B cell (primary cell): ENCODE data around the gene CEACAM20. TPM values are rescaled to one million over a fixed set of nuclear protein-coding genes. Genes with fewer than 3 reads are reported as not detected.

Experiments used
- ATAC-seq: fragments of 200-7000 bp; cut with Tn5 transposase; one replicate; pipeline ENCODE4 v1.10.0; 2021; ENCODE audit warnings: low read depth, mild to moderate bottlenecking, moderate number of reproducible peaks, moderate library complexity
- CTCF ChIA-PET: fragments of 350-600 bp; sonication (Branson Sonifier 250); formaldehyde crosslinking; loops from one replicate; lab custom pipeline; 2021; ENCODE audit warnings: antibody characterized with exemption, inconsistent platforms; lab: Charles Lee
- POLR2A ChIA-PET: fragments of 350-600 bp; sonication (Branson Sonifier 250); formaldehyde crosslinking; loops from one replicate; lab custom pipeline; 2021; ENCODE audit warnings: antibody characterized with exemption; lab: Charles Lee
- DNase-seq: peaks from one replicate; pipeline ENCODE4 v3.0.0; 2013
- H2AFZ ChIP-seq: 2 replicates; pipeline ENCODE4 v1.6.1; 2012; ENCODE audit warnings: mild to moderate bottlenecking, low read depth, low read length; ENCODE audit not compliant: insufficient read depth, poor library complexity, severe bottlenecking
- H3K27ac ChIP-seq, 2 donors: 1 replicate in 1 of 2; 2 replicates in 1 of 2; pipeline ENCODE4 v1.5.1; 2012 to 2013; ENCODE audit warnings: low read length in 2 of 2, mild to moderate bottlenecking in 2 of 2, moderate library complexity in 1 of 2
- H3K27me3 ChIP-seq, 4 experiments: fragments of 200-600 bp in 1 of 4; sonication (generic) in 1 of 4; replicated peaks in 1 of 4; 1 replicate in 2 of 4; 2 replicates in 2 of 4; pipeline versions ENCODE4 v1.6.1 to v1.7.0; 2013 to 2016; ENCODE audit warnings: low read length in 3 of 4, mild to moderate bottlenecking in 2 of 4, mixed read lengths in 1 of 4, moderate library complexity in 1 of 4; ENCODE audit not compliant: insufficient read depth in 4 of 4, control insufficient read depth in 3 of 4; ENCODE audit errors: control extremely low read depth in 1 of 4
- H3K36me3 ChIP-seq, 2 experiments: replicated peaks in 1 of 2; 1 replicate in 1 of 2; 2 replicates in 1 of 2; pipeline versions ENCODE4 v1.6.1 to v1.7.1; 2013; ENCODE audit warnings: low read length in 1 of 2; ENCODE audit not compliant: insufficient read depth in 2 of 2, control insufficient read depth in 1 of 2; ENCODE audit errors: control extremely low read depth in 1 of 2, extremely low read depth in 1 of 2
- H3K4me1 ChIP-seq, 2 donors: fragments of 200-600 bp in 1 of 2; sonication (generic) in 1 of 2; 1 replicate in 1 of 2; 2 replicates in 1 of 2; pipeline versions ENCODE4 v1.5.1 to v1.6.1; 2013 to 2017; ENCODE audit warnings: low read length in 2 of 2; ENCODE audit not compliant: control insufficient read depth in 2 of 2, insufficient read depth in 2 of 2
- H3K4me2 ChIP-seq: replicated peaks from 2 replicates; pipeline ENCODE3; 2012; ENCODE audit warnings: mild to moderate bottlenecking, low read depth, low read length; ENCODE audit not compliant: poor library complexity, severe bottlenecking
- H3K4me3 ChIP-seq, 5 experiments: fragments of 200-600 bp in 1 of 5; sonication (generic) in 1 of 5; 1 replicate in 3 of 5; 2 replicates in 2 of 5; pipeline versions ENCODE4 v1.5.1 to v1.7.0; 2011 to 2016; ENCODE audit warnings: low read length in 4 of 5, mild to moderate bottlenecking in 4 of 5, low read depth in 2 of 5, control low read depth in 1 of 5, moderate library complexity in 1 of 5; ENCODE audit not compliant: insufficient read depth in 1 of 5; ENCODE audit errors: control extremely low read depth in 1 of 5, extremely low read depth in 1 of 5
- H3K79me2 ChIP-seq: fragments of 200-600 bp; sonication (generic); one replicate; pipeline ENCODE4 v1.6.0; 2016; ENCODE audit warnings: low read length; ENCODE audit not compliant: control insufficient read depth, insufficient read depth
- H3K9ac ChIP-seq: fragments of 200-600 bp; sonication (generic); 2 replicates; pipeline ENCODE4 v1.6.1; 2017; ENCODE audit warnings: mild to moderate bottlenecking, low read length, moderate library complexity
- H3K9me3 ChIP-seq, 3 donors: one replicate each; pipeline versions ENCODE4 v1.6.1 to v1.7.1; 2013; ENCODE audit warnings: low read length in 2 of 3; ENCODE audit not compliant: control insufficient read depth in 2 of 3, insufficient read depth in 1 of 3; ENCODE audit errors: control extremely low read depth in 1 of 3
- H4K20me1 ChIP-seq: 2 replicates; pipeline ENCODE4 v1.6.0; 2012; ENCODE audit warnings: mild to moderate bottlenecking, low read length; ENCODE audit not compliant: insufficient read depth, control insufficient read depth, poor library complexity, severe bottlenecking
- H3K27ac Mint-ChIP-seq: one replicate; pipeline ENCODE4 v1.8.0; 2021; ENCODE audit warnings: mixed read lengths
- H3K27me3 Mint-ChIP-seq: one replicate; pipeline ENCODE4 v1.8.0; 2021; ENCODE audit warnings: mixed read lengths
- H3K4me1 Mint-ChIP-seq: one replicate; pipeline ENCODE4 v1.8.0; 2021; ENCODE audit warnings: mixed read lengths
- H3K4me3 Mint-ChIP-seq: one replicate; pipeline ENCODE4 v1.8.0; 2021; ENCODE audit warnings: mixed read lengths
- H3K9me3 Mint-ChIP-seq: one replicate; pipeline ENCODE4 v1.8.0; 2022; ENCODE audit warnings: mixed read lengths; ENCODE audit not compliant: insufficient read depth
- CTCF ChIP-seq: fragments of 200-600 bp; IDR thresholded peaks from one replicate; pipeline ENCODE4 v1.8.0; 2022; ENCODE audit warnings: antibody characterized with exemption, mild to moderate bottlenecking
- EZH2 ChIP-seq: IDR thresholded peaks from 2 replicates; pipeline ENCODE4 v1.6.1; 2012; ENCODE audit warnings: borderline replicate concordance, low read depth, mild to moderate bottlenecking, moderate library complexity, low read length; ENCODE audit not compliant: insufficient read depth, poor library complexity, severe bottlenecking
- WGBS: methylation state at CpG from one replicate; pipeline ENCODE4 v1.1.5; 2013; ENCODE audit warnings: missing lambda C conversion rate; ENCODE audit not compliant: insufficient coverage; 5-methylcytosine and 5-hydroxymethylcytosine counted together
- intact Hi-C: fragments of 100-400 bp; cut with micrococcal nuclease; formaldehyde crosslinking; loops from one replicate; pipeline ENCODE4 v1.10.0; 2022
- polyA plus RNA-seq: library from polyadenylated mRNA; depleted of rRNA; stranded (reverse); fragments of >200 nt; gene quantifications from 2 replicates; pipeline ENCODE4 v1.2.3, GENCODE V29; 2012
- total RNA-seq, 2 donors: library from RNA; stranded (reverse); fragments of 120-200 nt in 1 of 2; gene quantifications; 1 replicate in 1 of 2; 2 replicates in 1 of 2; pipeline versions ENCODE4 v1.2.3 to v1.2.4, GENCODE V29; 2013 to 2022

Gene CEACAM20
- total and polyA plus RNA-seq, 2 donors (not counting 1 experiment from before 2014, with no cell fraction given), result not detected

GRCh38 chr19:44532819-44533218 lies 3.3 kb upstream of the CEACAM20 start:
- H3K36me3 ChIP-seq, result no peaks in the 10 kb centered on the region
- ATAC-seq (no peak), DNase-seq (no peak)
- no peak overlapping the region for H3K9ac ChIP-seq
- POLR2A ChIA-PET, result no interaction called here
- H3K27ac ChIP-seq, result no peak overlapping the region
- intact Hi-C loops, result no loop called here
- H3K4me3 ChIP-seq, result no peak overlapping the region
- no peak overlapping the region for H3K4me3 Mint-ChIP-seq
- H3K4me1 ChIP-seq, result no peaks in the 10 kb centered on the region
- TF ChIP-seq CTCF (no peak), EZH2 (no peak)
- H3K4me1 Mint-ChIP-seq, result no peaks in the 10 kb centered on the region
- no peak overlapping the region for H2AFZ ChIP-seq
- no peaks in the 10 kb centered on the region for H3K79me2 ChIP-seq
- peaks cover 13% of the 10 kb centered on the region for H3K9me3 Mint-ChIP-seq
- 86% methylated on average over 5 of the region's 5 CpGs for WGBS
- CTCF ChIA-PET, result no interaction called here
- no peak overlapping the region for H3K4me2 ChIP-seq
- no peak overlapping the region for H3K27ac Mint-ChIP-seq
- peaks cover 0 to 10% (median 4%) of the 10 kb centered on the region in 4 experiments for H3K27me3 ChIP-seq
- H3K9me3 ChIP-seq, result peaks cover 0 to 23% (median 0%) of the 10 kb centered on the region in 3 donors
- no peaks in the 10 kb centered on the region for H4K20me1 ChIP-seq
- peaks cover 31% of the 10 kb centered on the region for H3K27me3 Mint-ChIP-seq

GRCh38 chr19:44530777-44531176 lies 1.3 kb upstream of the CEACAM20 start:
- no peak for TF ChIP-seq CTCF
- TF ChIP-seq EZH2, result no peak

More at GRCh38 chr19:44530777-44531176, 1.3 kb upstream of the CEACAM20 start:
- Histone ChIP-seq H3K27ac (no peak overlapping the region), H3K9me3 (peaks cover 0 to 28% (median 0%) of the 10 kb centered on the region in 3 donors), H2AFZ (no peak overlapping the region), H4K20me1 (no peaks in the 10 kb centered on the region), H3K9ac (no peak overlapping the region), H3K79me2 (no peaks in the 10 kb centered on the region), H3K36me3 (no peaks in the 10 kb centered on the region), H3K27me3 (peaks cover 0 to 10% (median 4%) of the 10 kb centered on the region in 4 experiments), H3K4me2 (no peak overlapping the region), H3K4me3 (no peak overlapping the region), H3K4me1 (no peaks in the 10 kb centered on the region)
- no peak overlapping the region for H3K27ac Mint-ChIP-seq
- peaks cover 23% of the 10 kb centered on the region for H3K27me3 Mint-ChIP-seq
- no peak overlapping the region for H3K4me3 Mint-ChIP-seq
- DNase-seq, result no peak
- intact Hi-C loops, result no loop called here
- WGBS, result 80% methylated on average over 6 of the region's 6 CpGs
- POLR2A ChIA-PET, result no interaction called here
- H3K9me3 Mint-ChIP-seq, result peaks cover 7% of the 10 kb centered on the region
- CTCF ChIA-PET, result no interaction called here
- no peak for ATAC-seq
- no peaks in the 10 kb centered on the region for H3K4me1 Mint-ChIP-seq
